Measurements from ENCODE around the gene PNMA8C.
"Not testable (repeated sequence)": the region's sequence is repeated elsewhere in the genome, so short reads cannot be mapped to it uniquely, and the experiment has no call there.

PNMA8C gene

GRCh38 chr19:46388311-46389095 is 40.2 kb downstream of the PNMA8C start:
- DNase-seq, result no peak

- no peak for DNase-seq
Measured at GRCh38 chr19:46387713-46388130, 41.0 kb downstream of the PNMA8C start.

GRCh38 chr19:46386996-46387712 is 41.6 kb downstream of the PNMA8C start:
- DNase-seq, result no peak

DNA sequence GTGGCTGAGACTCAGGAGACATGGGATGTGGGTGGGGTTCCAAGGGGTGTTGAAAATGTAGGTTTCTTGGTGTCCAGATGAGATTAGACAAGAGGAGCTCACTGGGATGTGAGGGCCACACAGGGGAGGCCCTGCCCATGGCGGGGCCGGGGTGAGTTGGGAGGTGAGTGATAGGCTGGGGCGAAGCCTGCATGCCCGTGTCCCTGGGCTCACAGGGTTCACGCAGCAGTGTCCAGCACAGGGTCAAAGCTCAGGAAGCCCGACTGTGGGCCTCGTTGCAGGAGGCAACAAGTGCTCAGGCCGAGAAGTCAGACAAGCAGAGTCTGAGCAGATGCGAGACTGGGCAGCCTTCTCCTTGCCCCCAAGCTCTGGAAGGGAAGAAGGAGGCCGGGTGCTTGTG is 42.6 kb downstream of the PNMA8C start:
- no peak for DNase-seq

DNA sequence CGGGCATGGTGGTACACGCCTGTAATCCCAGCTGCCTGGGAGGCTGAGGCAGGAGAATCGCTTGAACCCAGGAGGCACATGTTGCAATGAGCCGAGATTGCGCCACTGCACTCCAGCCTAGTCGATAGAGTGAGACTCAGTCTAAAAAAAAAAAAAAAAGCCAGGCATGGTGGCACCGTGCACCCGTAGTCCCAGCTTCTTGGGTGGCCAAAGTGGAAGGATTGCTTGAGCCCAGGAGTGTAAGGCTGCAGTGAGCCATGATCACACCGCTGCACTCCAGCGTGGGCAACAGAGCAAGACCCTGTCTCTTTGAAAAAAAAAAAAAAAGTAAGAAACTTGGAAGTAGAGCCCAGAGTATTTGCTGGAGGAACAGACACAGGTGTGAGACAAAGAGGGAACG is 43.1 kb downstream of the PNMA8C start:
- DNase-seq, result no peak

GRCh38 chr19:46384396-46384795 is 44.3 kb downstream of the PNMA8C start:
- no peak for DNase-seq

DNA sequence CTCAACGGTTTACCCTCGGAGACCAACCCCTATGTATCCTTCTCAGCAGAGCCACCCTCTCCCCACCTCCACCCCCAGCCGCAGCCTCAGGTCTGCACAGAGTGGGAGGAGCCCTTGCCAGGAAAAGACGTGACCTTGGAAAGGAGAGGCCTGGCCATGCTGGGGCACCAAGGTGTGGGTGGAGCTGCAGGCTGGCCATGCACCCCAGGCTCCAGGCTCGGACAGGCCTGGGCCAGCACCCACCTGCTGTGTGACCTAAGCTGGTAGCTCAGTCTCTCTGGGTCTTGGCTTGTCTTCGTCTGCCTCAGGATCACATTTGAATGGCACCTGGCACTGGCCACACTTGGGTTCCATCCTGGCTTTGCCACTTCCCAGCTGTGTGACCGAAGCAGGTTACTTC is 44.9 kb downstream of the PNMA8C start:
- DNase-seq, result no peak

DNA sequence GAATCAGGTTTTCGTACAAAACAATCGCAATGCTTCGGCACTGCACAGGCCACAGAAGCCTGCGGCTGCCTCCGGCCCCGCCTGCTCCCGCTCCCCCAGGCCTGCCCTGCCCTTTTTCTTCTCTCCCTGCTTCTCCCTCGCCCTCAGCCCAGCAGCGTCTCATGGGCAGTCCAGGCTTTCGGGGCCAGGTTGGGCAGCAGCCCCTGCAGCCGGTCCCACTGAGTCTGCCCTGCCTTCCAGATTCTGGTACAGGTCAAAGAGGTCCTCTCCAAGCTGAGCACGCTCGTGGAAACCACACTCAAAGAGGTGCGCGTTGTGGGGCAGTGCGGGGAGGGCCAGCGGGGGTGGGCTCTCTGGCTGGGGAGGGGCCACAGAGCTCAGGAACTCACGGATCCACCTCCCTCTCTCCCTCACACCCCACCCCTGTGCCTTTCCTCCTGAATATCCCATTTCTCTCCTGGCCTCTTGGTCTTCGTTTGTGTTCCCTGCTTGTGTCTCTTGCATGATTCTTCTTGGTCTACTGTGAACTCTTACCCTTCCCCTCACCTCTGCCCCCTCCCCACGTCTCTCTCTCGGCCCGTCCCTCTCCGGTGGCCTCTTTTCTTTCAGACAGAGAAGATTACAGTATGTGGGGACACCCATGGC is 45.4 kb downstream of the PNMA8C start:
- DNase-seq, result no peak

GRCh38 chr19:46381756-46382345 is 46.9 kb downstream of the PNMA8C start:
- DNase-seq, result no peak

GRCh38 chr19:46381346-46381745 is 47.4 kb downstream of the PNMA8C start:
- no peak for DNase-seq

DNA sequence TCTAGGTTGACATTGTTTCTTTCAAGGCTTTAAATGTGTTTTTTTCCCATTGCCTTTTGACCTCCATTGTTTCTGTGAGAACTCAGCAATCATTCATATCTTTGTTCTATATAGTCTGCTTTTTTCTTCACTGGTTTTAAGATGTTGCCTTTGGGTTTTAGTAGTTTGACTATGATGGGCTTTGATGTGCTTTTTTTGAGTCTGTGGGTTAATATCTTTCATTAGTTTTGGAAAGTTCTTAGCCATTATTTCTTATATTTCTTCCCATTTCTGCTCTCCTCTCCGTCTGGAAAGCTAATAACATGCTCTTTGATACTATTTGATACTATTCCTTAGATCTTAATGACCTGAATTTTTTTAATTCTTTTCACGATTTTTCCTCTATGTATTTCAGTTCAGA is 48.0 kb downstream of the PNMA8C start:
- DNase-seq, result no peak

- DNase-seq, result no peak
Measured at GRCh38 chr19:46378268-46378667, 50.5 kb downstream of the PNMA8C start.

GRCh38 chr19:46376241-46377153 is 52.2 kb downstream of the PNMA8C start:
- no peak for DNase-seq

GRCh38 chr19:46375476-46376067 is 53.2 kb downstream of the PNMA8C start:
- DNase-seq, result not testable (repeated sequence)
